ENCODE measurements around the gene EFCAB10.

Gene EFCAB10

DNA sequence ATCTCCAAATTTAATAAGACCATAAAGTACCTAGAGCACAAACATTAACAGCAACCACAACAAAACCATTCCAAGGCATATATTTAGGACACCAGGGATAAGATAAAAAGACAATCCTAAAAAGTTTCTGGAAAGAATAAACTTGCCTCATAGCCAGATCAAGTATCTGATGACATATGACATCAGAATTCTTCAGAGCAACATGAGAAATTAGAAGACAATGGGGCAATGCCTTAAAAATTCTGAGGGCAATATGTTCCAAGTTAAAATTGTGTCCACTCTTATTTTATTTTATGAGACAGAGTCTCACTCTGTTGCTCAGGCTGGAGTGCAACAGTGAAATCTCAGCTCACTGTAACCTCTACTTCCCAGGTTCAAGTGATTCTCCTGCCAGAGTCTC is 2.8 kb downstream of the EFCAB10 start:
- Histone ChIP-seq H3K4me3 (ENCODE audit: low read depth, low read length) (no peak overlapping the region), H3K27ac (ENCODE audit: low read depth, low read length) (no peak overlapping the region), H3K27me3 (ENCODE audit: control insufficient read depth, insufficient read depth, low read length) (no peaks in the 10 kb centered on the region), H3K9ac (ENCODE audit: low read depth, low read length) (no peak overlapping the region), H3K36me3 (ENCODE audit: control insufficient read depth, insufficient read depth, low read length) (no peaks in the 10 kb centered on the region), H3K9me3 (ENCODE audit: control insufficient read depth, insufficient read depth, low read length) (no peaks in the 10 kb centered on the region), H3K4me1 (ENCODE audit: control insufficient read depth, insufficient read depth, low read length) (peaks cover 3% of the 10 kb centered on the region; the same call in 1 of the 2 replicates)

DNA sequence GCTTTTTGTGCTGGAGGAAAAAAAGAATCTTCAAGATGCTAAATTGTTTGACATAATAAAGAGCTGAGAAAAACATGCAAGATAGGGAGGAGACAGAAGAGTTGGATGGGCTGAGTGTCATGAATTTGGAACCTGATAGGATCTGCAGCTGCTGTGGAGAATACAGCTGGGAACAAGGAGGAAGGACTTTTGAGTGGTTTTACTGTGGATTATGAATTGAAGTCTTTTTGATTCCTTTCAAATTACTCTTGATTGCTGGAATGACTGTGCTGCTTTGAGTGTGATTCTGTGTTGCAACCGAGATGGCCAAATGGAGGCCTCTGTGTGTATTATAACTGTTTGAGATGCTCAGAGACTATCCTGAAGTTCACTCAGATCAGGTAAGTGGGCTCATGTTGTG is 4.0 kb downstream of the EFCAB10 start:
- no peak overlapping the region for H3K9ac ChIP-seq (ENCODE audit: low read depth, low read length)
- H3K36me3 ChIP-seq (ENCODE audit: control insufficient read depth, insufficient read depth, low read length) = no peaks in the 10 kb centered on the region
- H3K9me3 ChIP-seq (ENCODE audit: control insufficient read depth, insufficient read depth, low read length) = no peaks in the 10 kb centered on the region
- H3K27me3 ChIP-seq (ENCODE audit: control insufficient read depth, insufficient read depth, low read length) = no peaks in the 10 kb centered on the region
- no peak overlapping the region for H3K27ac ChIP-seq (ENCODE audit: low read depth, low read length)
- no peak overlapping the region for H3K4me3 ChIP-seq (ENCODE audit: low read depth, low read length)
- peaks cover 3% of the 10 kb centered on the region; the same call in 1 of the 2 replicates for H3K4me1 ChIP-seq (ENCODE audit: control insufficient read depth, insufficient read depth, low read length)

DNA sequence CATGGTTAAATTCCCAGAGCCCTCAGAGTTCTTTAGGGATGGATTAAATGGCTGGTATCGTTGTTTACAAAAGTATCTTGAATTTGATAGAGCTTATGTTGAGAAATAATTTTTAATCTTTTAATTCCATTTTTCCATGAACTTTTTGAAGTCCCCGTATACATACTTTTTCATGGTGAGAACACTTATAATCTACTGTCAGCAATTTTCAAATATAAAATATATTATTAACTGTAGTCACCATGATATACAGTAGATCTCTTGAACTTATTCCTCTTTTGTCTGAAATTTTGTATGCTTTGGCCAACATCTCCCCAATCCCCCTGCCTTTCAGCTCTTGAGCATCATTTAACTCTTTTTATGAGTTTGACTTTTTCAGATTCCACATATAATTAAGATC is 9.4 kb downstream of the EFCAB10 start:
- H3K9me3 ChIP-seq (ENCODE audit: control insufficient read depth, insufficient read depth, low read length) = no peaks in the 10 kb centered on the region
- H3K27ac ChIP-seq (ENCODE audit: low read depth, low read length) = no peak overlapping the region
- H3K9ac ChIP-seq (ENCODE audit: low read depth, low read length) = no peak overlapping the region
- H3K27me3 ChIP-seq (ENCODE audit: control insufficient read depth, insufficient read depth, low read length) = no peaks in the 10 kb centered on the region
- H3K36me3 ChIP-seq (ENCODE audit: control insufficient read depth, insufficient read depth, low read length) = peaks cover 23% of the 10 kb centered on the region
- H3K4me3 ChIP-seq (ENCODE audit: low read depth, low read length) = no peak overlapping the region
- H3K4me1 ChIP-seq (ENCODE audit: control insufficient read depth, insufficient read depth, low read length) = no peaks in the 10 kb centered on the region

DNA sequence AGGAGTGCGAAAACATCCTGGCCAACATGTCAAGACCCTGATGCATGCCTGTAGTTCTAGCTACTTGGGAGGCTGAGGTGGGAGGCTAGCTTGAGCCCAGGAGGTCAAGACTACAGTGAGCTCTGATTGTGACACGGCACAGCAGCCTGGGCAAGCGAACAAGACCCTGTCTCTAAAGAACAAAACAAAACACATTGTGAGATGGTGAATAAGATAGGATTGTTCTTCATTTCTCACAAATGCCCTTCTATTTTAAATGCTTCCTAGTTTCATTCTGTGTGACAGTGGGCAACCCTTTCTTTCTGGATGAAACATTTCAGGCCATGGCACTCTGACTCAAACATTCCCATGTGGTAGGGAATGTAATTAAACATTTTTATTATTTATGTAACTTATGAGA is 13.5 kb downstream of the EFCAB10 start:
- Histone ChIP-seq H3K36me3 (ENCODE audit: control insufficient read depth, insufficient read depth, low read length) (peaks cover 60% of the 10 kb centered on the region), H3K4me1 (ENCODE audit: control insufficient read depth, insufficient read depth, low read length) (no peaks in the 10 kb centered on the region), H3K9ac (ENCODE audit: low read depth, low read length) (no peak overlapping the region), H3K27ac (ENCODE audit: low read depth, low read length) (no peak overlapping the region), H3K9me3 (ENCODE audit: control insufficient read depth, insufficient read depth, low read length) (no peaks in the 10 kb centered on the region), H3K27me3 (ENCODE audit: control insufficient read depth, insufficient read depth, low read length) (no peaks in the 10 kb centered on the region), H3K4me3 (ENCODE audit: low read depth, low read length) (no peak overlapping the region)

DNA sequence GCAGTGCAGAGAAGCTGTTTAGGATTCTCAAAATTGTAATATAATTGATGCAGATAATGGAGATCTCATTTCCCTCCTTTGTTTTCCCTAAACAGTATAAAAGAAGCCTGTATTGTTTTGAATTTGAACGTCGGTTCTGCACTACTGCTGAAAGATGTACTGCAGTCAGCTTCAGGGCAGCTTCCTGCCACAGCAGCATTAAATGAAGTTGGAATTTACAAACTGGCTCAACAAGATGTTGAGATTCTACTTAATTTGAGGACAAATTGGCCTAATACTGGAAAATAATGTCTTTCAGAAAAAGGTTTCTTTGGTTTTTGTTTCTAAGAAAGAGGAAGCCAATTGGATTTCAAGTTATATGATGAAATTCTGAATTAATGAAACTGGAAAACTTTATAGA is 14.3 kb downstream of the EFCAB10 start:
- H3K27me3 ChIP-seq (ENCODE audit: control insufficient read depth, insufficient read depth, low read length) = no peaks in the 10 kb centered on the region
- no peak overlapping the region for H3K9ac ChIP-seq (ENCODE audit: low read depth, low read length)
- H3K4me1 ChIP-seq (ENCODE audit: control insufficient read depth, insufficient read depth, low read length) = no peaks in the 10 kb centered on the region
- no peak overlapping the region for H3K4me3 ChIP-seq (ENCODE audit: low read depth, low read length)
- no peak overlapping the region for H3K27ac ChIP-seq (ENCODE audit: low read depth, low read length)
- no peaks in the 10 kb centered on the region for H3K9me3 ChIP-seq (ENCODE audit: control insufficient read depth, insufficient read depth, low read length)
- peaks cover 67% of the 10 kb centered on the region for H3K36me3 ChIP-seq (ENCODE audit: control insufficient read depth, insufficient read depth, low read length)

DNA sequence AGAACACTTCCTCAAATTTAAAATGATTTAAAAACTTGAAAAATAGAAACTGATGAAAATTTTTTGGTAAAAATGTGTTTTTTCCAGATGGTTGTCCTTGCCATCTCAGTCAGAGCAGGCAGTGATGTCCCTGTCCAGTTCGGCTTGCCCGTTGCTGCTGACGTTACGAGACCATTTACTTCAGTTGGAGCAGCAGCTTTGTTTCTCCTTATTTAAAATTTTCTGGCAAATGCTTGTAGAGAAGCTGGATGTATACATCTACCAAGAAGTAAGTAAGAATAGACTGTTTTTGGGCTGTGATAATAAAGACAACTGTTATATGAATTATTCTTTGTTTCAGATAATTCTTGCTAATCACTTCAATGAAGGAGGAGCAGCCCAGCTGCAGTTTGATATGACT is 16.1 kb downstream of the EFCAB10 start:
- no peaks in the 10 kb centered on the region for H3K4me1 ChIP-seq (ENCODE audit: control insufficient read depth, insufficient read depth, low read length)
- no peak overlapping the region for H3K9ac ChIP-seq (ENCODE audit: low read depth, low read length)
- H3K9me3 ChIP-seq (ENCODE audit: control insufficient read depth, insufficient read depth, low read length) = no peaks in the 10 kb centered on the region
- peaks cover 71% of the 10 kb centered on the region for H3K36me3 ChIP-seq (ENCODE audit: control insufficient read depth, insufficient read depth, low read length)
- no peak overlapping the region for H3K27ac ChIP-seq (ENCODE audit: low read depth, low read length)
- H3K27me3 ChIP-seq (ENCODE audit: control insufficient read depth, insufficient read depth, low read length) = no peaks in the 10 kb centered on the region
- no peak overlapping the region for H3K4me3 ChIP-seq (ENCODE audit: low read depth, low read length)

DNA sequence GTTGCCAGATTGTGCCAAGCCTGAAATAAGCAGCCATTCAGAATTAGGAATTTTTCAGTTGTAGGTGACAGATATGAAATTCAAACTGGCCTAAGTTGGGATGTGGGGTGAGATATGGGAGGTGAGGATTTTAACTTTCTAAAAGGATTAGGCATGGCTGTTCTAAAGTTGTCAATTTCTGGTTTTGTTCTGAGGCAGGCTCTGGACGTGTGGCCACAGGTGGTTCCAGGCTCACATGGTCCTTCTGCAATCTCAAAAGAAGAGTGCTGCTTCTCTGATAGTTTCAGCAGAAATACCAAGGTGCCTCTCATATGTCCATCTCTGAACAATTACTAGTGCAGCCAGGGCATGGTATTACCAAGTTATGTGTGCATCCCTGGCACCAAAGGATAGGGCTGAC is 21.4 kb downstream of the EFCAB10 start:
- Histone ChIP-seq H3K27me3 (ENCODE audit: control insufficient read depth, insufficient read depth, low read length) (no peaks in the 10 kb centered on the region), H3K27ac (ENCODE audit: low read depth, low read length) (no peak overlapping the region), H3K9ac (ENCODE audit: low read depth, low read length) (no peak overlapping the region), H3K4me3 (ENCODE audit: low read depth, low read length) (no peak overlapping the region), H3K36me3 (ENCODE audit: control insufficient read depth, insufficient read depth, low read length) (peaks cover 73% of the 10 kb centered on the region), H3K4me1 (ENCODE audit: control insufficient read depth, insufficient read depth, low read length) (no peaks in the 10 kb centered on the region), H3K9me3 (ENCODE audit: control insufficient read depth, insufficient read depth, low read length) (no peaks in the 10 kb centered on the region)

DNA sequence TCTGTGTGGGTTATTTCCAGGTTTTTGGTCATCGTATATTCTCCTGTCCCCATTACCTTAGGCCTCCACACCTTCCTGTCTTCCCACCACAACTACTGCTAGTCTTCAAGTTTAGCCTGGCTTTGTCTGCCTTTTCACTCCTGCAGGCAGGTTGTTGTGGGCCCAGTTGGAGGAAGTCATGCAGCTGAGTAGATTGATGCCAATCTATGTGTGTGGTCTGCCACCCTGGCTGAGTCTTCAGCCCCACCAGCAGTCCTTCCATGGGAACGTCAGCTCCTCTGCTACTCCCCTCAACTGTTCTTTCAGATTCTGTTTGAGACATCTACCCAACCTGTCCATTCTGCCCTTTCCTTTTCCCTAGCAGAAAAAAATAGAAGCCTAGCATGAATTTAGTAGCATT is 43.0 kb downstream of the EFCAB10 start:
- H3K27me3 ChIP-seq (ENCODE audit: control insufficient read depth, insufficient read depth, low read length) = no peaks in the 10 kb centered on the region
- no peaks in the 10 kb centered on the region for H3K4me1 ChIP-seq (ENCODE audit: control insufficient read depth, insufficient read depth, low read length)
- H3K9ac ChIP-seq (ENCODE audit: low read depth, low read length) = no peak overlapping the region
- H3K4me3 ChIP-seq (ENCODE audit: low read depth, low read length) = no peak overlapping the region
- peaks cover 66% of the 10 kb centered on the region for H3K36me3 ChIP-seq (ENCODE audit: control insufficient read depth, insufficient read depth, low read length)
- H3K9me3 ChIP-seq (ENCODE audit: control insufficient read depth, insufficient read depth, low read length) = no peaks in the 10 kb centered on the region
- H3K27ac ChIP-seq (ENCODE audit: low read depth, low read length) = no peak overlapping the region

DNA sequence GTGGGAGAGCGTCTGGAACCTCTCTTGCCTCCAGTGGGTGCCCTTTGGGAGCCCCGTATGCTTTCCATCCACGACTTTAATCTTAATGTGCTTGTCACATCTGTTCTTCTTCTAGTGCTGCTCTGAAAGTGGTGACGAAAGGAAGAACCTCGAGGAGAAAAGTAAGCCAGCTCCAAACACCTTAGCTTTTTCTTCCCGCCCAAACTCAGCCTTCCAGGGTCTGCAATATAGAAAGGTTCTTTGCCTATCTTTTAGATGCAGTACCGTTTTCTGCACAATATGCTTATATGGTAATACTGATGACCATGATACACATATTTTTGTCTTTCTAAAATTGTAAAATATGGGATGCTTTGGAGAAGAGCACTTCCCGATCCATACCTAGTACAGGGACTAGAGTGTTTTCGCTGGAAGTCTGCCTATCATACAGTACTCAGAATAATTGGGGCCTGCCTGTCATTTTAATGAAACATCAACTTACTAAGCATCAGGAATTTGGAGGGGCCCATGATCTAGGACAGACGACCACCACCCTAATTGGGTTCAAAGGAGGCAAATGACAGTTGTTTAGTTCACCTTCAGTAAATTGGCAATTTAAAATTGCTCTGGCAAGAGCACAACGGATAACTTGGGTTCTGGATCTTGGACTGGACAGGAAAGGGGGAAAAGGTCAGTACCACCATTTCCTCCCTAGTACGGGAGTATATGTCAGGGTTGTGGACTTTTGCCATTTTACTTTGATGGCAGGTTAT is 48.4 kb downstream of the EFCAB10 start:
- Histone ChIP-seq H3K4me1 (ENCODE audit: control insufficient read depth, insufficient read depth, low read length) (peaks cover 4% of the 10 kb centered on the region; the same call in 1 of the 2 replicates), H3K36me3 (ENCODE audit: control insufficient read depth, insufficient read depth, low read length) (peaks cover 24% of the 10 kb centered on the region), H3K9ac (ENCODE audit: low read depth, low read length) (peak overlapping the region; percentile 81; the same call in 1 of the 2 replicates), H3K27me3 (ENCODE audit: control insufficient read depth, insufficient read depth, low read length) (no peaks in the 10 kb centered on the region), H3K4me3 (ENCODE audit: low read depth, low read length) (peak overlapping the region; percentile 90), H3K9me3 (ENCODE audit: control insufficient read depth, insufficient read depth, low read length) (no peaks in the 10 kb centered on the region), H3K27ac (ENCODE audit: low read depth, low read length) (no peak overlapping the region)

DNA sequence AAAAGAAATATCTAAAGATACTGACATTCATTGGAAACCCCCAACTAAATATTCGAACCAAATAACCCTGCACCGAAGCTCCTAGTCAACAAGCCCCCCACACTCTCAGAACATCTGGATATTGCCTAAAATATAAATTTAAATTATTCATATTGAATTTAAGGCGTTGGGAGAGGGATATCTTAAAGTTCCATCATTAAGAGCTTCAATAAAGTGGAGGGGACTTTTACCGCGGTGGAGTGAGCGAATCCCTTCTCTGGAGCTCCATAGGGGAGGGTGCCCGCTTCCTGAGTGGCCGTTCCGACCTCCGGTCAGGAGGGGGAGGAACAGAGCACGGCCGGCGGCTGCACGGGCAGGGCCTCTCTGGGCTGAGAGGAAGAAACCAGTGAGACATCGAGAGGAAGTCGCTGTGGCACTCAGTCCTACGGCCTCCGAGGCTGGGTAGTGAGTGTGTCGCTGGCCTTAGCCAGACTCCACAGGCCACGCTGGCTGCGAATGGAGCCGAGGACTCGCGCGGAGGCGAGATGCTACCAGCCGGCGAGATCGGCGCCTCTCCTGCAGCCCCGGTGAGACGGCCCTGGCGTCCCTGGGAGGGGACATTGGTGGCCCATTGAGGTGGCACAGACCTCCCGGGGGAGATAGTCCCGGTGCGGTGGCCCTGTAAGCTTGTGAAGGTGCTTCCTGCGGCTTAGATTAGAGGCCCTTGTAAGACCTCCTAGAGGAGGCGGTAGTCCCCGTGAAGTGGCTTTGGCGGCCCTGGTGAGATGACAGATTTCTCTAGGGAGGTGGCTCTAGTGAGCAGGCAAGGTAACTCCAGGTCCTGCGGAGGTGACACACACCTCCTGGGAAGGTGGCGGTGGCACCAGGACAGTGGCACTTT is 49.3 kb downstream of the EFCAB10 start, which contains the start of gene RINT1:
RINT1 (plus strand) TSS at position 410 of the 880 bp plus-strand sequence; CDS start at position 525, 115 bp downstream.
- no peaks in the 10 kb centered on the region for H3K9me3 ChIP-seq (ENCODE audit: control insufficient read depth, insufficient read depth, low read length)
- H3K27ac ChIP-seq (ENCODE audit: low read depth, low read length) = peak within 1 kb of the TSS; percentile 68
- H3K36me3 ChIP-seq (ENCODE audit: control insufficient read depth, insufficient read depth, low read length) = peaks cover 16% of the 10 kb centered on the region
- H3K27me3 ChIP-seq (ENCODE audit: control insufficient read depth, insufficient read depth, low read length) = no peaks in the 10 kb centered on the region
- H3K9ac ChIP-seq (ENCODE audit: low read depth, low read length) = peak within 1 kb of the TSS; percentile 81
- peaks cover 4% of the 10 kb centered on the region; the same call in 1 of the 2 replicates for H3K4me1 ChIP-seq (ENCODE audit: control insufficient read depth, insufficient read depth, low read length)
- peak within 1 kb of the TSS; percentile 90 for H3K4me3 ChIP-seq (ENCODE audit: low read depth, low read length)

DNA sequence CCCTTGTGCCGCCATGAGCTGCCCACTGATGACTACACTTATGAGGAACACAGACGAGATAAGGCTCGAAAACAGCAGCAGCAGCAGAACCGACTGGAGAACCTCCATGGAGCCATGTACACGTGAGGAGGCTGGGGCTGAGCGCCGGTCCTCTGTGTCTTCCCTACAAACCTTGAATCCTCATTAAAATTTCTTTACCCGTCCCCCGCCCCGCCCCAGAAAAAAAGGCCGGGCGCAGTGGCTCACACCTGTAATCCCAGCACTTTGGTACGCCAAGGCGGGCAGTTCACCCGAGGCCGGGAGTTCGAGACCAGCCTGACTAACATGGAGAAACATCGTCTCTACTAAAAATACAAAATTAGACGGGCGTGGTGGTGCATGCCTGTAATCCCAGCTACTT is 50.7 kb downstream of the EFCAB10 start:
- Histone ChIP-seq H3K27me3 (ENCODE audit: control insufficient read depth, insufficient read depth, low read length) (no peaks in the 10 kb centered on the region), H3K9me3 (ENCODE audit: control insufficient read depth, insufficient read depth, low read length) (no peaks in the 10 kb centered on the region), H3K9ac (ENCODE audit: low read depth, low read length) (no peak overlapping the region), H3K27ac (ENCODE audit: low read depth, low read length) (no peak overlapping the region), H3K4me1 (ENCODE audit: control insufficient read depth, insufficient read depth, low read length) (peaks cover 4% of the 10 kb centered on the region; the same call in 1 of the 2 replicates), H3K4me3 (ENCODE audit: low read depth, low read length) (no peak overlapping the region), H3K36me3 (ENCODE audit: control insufficient read depth, insufficient read depth, low read length) (peaks cover 8% of the 10 kb centered on the region; the same call in 1 of the 2 replicates)
